HG03378 (cell line): Measurements from ENCODE around the gene PPTC7.
"Not testable (repeated sequence)": the region's sequence is repeated elsewhere in the genome, so short reads cannot be mapped to it uniquely, and the experiment has no call there.

Experiments used
- ATAC-seq: cut with Tn5 transposase; IDR thresholded peaks from one replicate; pipeline ENCODE4 v1.9.1; 2021; ENCODE audit warnings: mild to moderate bottlenecking, moderate library complexity; ENCODE audit not compliant: unreplicated experiment

The PPTC7 gene, protein sequence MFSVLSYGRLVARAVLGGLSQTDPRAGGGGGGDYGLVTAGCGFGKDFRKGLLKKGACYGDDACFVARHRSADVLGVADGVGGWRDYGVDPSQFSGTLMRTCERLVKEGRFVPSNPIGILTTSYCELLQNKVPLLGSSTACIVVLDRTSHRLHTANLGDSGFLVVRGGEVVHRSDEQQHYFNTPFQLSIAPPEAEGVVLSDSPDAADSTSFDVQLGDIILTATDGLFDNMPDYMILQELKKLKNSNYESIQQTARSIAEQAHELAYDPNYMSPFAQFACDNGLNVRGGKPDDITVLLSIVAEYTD

DNA sequence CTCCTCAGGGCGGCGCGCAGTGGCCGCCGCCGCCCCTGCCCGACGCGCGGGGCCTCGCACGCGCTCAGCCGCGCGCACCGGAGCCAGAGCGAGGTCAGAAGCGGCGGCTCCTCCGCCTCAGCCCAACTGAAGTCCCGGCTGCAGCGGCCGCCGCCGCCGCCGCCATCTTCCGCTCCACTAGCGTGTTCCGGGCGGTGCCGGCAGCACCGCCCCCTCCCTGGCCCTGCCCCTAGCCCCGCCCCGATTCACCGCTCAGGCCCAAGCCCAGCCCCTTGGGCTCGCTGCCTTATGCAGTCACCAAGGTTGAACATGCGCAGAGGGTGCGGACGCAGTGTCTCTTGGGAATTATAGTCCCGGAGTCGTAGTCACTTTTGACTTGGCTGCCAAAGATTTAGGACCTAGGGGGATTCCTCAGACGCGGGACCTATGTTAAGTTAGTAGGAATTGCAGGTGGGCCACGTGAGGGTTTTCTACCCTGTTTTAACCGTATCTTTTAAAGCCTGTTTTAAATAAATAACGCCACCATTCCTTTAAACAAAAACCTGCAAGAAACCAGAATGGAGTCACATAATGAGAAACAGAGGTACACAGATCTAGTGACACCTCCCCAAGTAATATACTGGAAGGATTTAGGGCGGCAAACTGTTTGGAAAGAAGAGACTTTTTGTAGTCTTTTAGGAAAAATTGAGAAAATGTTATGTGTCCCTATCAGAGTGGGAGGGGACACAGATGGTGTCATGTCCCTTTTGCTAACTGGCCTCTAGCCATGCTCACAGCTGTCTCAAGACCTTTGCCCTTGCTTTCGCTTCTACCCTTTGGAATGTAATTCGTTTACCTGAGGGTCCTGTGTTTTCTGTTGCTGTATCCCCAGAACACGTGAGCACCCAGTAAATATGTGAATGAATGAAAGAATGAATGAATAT lies at the start of gene PPTC7:
Gene PPTC7 (minus strand): TSS at position 182 of the 923 bp plus-strand sequence. CDS start 287 bp downstream, outside the sequence.
- peak; percentile 54 for ATAC-seq

DNA sequence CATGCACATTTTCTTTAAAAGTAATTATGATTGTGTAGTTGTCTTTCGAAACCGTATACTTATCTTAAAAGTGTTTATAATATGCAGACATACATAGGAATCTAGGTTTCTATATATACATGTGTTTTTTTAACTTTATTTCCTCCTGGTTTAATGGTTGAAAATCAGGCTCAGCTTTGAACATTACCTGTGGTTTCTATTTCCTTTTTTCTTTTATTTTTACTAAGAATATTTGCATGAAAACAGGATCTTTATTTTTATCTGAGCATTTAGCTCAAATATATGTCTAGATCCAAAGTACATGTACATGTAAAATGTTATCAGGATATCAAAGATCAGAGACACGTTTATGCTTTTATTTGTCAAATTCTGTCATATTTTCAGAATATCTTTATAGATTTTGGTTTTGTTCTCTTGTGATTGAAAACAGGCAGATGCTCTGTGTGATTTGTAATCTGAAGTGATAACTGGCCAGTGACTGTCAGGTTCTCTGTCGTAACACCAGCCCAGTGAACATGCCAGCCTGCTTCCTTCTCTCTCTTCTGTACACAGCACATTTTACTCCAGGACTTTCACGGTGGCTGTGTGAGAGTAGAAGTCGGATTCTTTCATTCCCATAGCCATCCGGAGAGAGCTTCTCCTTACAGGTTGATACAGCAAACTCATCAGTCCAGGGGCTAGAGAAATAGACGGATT lies 44.5 kb upstream of the PPTC7 start:
- ATAC-seq = no peak

DNA sequence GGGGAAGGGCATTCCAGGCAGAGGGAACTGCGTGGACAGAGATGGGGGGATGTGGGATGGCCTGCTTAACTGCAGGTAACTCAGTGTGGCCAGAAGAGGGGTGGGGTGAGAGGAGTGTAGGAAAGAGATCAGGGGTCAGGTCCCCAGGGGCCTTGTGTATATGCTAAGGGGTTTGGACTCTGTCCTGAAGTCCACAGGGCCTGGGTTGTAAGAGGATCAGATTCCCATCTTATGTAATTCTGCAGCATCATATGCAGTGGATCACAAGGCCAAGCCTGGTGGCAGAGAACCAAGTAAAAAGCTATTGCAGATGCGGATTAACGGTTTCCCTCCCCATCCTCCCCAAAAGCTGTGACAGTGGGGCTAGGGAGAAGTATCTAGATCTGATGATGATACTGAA lies 39.5 kb upstream of the PPTC7 start:
- ATAC-seq = no peak

DNA sequence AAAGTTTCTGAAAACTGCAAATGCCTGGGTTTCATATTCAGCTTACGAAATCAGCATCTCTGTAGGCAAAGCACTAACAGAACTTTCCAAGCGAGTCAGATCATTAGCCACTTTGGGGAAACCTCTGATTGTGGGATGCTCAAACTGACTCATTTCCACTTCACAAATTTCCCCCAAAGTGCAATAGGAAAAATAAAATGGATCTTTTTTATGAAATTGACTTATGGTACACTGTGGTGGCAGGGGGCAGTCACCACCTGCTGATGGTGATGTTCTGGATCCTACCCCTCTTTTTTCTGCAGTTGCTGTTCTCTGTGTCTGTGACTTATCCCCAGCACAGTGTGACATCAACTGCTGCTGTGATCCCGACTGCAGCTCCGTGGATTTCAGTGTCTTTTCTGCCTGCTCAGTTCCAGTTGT lies 36.4 kb upstream of the PPTC7 start:
- ATAC-seq = no peak

DNA sequence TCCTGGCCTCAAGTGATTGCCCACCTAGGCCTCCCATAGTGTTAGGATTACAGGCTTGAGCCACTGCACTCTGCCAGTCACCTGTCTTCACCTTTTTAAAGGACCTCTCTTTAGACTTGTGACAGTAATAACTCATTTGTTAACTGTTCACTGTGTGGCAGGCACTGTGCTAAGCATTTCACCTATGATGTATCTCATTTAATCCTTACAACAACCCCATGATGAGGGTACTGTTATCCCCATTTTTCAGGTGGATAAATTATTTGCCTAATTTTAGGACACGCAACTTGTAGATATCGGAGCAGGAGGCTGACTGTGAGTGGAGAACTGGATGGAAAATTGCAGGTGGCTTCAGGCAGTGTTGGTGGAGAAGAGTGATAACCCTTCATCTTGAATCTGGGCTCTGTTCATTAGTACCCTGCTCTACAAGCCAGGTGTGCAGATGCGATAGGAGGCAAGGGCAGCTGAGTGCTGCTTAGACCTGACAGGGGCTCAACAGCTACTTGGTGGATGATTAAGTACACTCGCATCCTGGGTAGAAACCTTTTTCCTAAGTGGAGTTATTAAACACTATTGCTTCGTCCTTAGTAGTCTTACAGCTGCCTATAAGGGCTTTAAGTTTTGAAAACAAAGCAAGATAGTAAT lies 33.5 kb upstream of the PPTC7 start:
- ATAC-seq = no peak

DNA sequence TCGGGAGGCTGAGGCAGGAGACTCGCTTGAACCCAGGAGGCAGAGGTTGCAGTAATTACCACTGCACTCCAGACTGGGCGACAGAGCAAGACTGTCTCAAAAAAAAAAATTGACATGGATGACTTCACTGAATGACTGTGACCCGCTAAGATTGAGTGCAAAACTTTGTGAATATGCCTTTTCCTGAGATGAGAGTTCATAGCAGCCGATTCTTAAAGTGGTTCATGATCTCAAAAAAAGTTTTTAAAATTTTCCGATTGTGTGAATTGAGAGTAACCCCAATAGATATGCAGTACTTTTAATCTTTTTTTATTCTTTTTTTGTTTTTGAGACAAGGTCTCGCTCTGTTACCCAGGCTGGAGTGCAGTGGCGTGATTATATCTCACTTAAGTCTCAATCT lies 32.1 kb upstream of the PPTC7 start:
- no peak for ATAC-seq

DNA sequence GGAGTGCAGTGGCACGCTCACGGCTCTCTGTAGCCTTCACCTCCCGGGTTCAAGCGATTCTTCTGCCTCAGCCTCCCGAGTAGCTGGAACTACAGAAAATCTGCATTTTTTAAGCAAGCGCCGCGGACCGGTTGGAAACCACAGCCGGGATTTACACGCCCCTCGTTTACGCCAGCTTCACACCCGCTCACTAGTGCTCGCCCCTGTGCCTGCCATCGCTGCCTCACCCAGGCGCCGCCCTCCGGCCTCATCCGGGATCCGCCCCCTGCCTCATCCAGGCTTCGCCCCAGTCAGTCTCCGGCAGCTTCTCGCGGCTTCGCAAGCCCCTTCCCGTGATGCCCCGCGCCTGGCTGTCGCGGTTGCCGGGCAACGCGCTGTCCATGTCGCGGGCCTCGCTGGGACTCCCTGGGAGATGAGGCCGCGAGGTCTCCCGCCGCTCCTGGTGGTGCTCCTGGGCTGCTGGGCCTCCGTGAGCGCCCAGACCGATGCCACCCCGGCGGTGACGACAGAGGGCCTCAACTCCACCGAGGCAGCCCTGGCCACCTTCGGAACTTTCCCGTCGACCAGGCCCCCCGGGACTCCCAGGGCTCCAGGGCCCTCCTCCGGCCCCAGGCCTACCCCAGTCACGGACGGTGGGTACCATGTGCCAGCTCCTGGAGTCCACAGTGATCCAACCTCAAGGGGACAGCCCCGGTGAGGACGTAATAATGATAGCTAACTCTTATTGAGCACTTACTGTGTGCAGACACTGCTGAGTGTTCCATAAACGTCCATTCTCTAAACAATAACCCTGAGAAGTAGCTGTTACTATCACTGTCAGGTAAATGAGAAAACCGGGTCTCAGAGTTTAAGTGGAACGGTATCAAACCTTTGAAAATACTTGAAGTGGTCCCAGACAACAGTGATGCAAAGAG lies 30.9 kb upstream of the PPTC7 start, which contains the start of gene TCTN1:
Gene TCTN1 (plus strand): TSS at position 359 of the 914 bp plus-strand sequence. CDS start 54 bp downstream, at position 413.
- peak; percentile 59 for ATAC-seq

DNA sequence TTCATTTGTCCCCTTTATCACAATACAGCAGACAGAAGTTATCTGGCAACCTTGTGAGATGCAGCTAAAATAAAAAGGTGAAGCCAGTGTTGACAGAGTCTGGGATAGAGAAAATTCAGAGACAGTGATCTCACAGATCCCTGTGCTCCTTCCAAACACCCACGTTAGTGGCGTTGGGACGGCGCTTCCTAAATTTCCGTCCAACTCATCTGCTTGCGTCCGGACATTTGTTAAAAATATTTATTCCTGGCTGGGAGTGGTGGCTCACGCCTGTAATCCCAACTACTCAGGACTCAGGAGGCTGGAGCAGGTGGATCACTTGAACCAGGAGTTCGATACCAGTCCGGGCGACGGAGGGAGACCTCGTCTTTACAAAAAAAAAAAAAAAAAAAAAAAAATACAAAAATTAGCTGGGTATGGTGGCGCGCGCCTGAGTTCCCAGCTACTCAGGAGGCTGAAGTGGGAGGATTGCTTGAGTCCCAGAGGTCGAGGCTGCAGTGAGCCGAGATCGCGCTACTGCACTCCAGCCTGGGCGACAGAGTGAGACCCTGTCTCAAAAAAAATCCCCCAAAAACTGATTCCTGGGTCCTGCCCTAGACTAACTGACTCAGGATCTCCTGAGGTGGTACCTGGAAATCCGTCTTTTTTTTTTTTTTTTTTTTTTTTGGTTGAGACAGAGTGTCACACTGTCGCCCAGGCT lies 30.1 kb upstream of the PPTC7 start:
- no peak for ATAC-seq

DNA sequence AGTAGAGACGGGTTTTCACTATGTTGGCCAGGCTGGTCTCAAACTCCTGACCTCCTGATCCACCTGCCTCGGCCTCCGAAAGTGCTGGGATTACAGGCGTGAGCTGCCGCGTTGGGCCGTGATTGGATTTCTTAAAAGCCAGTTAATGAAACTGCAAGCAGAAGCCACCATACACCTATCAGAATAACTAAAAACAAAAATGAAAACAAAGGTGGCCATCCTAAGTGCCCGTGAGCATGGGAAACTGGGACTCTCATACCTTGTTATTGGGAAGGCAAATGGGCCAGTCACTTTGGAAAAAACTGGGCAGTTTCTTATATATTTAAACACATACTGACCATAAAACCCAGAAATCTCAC lies 23.1 kb upstream of the PPTC7 start:
- no peak for ATAC-seq

DNA sequence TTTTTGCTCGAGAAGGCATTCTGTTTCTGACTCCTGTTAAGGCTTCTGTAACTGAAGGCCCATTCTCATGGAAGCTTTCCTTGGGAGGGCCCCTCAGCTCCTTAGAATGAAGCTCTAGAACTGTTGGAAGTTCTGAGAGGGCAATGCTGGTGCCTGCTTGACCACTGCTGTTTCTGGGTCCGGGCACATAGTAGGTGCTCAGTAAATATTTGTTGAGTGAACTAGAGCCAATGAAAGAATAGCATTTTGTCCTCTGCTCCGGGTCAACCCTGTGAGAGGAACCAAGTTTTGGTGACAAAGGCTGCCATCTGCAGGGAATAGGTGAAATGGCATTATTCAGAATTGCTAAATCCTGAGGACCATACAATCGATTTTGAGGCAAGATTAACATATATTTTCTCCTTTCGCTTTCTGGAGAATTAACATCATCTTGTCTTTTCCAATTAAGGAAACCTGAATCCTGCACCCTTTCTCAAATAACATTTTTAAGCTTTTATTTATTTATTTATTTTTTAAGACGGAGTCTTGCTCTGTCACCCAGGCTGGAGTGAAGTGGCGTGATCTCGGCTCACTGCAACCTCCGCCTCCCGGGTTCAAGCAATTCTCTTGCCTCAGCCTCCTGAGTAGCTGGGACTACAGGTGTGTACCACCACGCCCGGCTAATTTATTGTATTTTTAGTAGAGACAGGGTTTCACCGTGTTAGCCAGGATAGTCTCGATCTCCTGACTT lies 19.1 kb upstream of the PPTC7 start:
- ATAC-seq = not testable (repeated sequence)

DNA sequence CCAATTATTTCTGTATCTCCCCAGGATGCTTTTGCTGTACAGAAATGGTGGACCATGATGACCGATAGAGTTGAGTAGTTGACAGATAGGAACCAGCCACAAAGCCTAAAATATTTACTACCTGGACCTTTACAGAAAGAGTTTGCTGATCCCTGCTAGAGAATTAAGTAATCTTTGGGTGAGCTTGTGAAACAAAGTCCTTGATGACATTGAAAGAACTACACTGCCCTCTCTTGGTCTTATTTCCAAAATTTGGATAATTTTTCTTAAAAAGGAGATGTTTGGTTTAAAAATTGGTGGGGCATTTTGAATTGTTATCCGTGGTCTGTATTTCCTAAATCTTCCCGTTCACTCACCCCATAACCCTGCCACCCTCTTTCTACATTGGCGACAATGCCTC lies 17.1 kb upstream of the PPTC7 start:
- no peak for ATAC-seq

DNA sequence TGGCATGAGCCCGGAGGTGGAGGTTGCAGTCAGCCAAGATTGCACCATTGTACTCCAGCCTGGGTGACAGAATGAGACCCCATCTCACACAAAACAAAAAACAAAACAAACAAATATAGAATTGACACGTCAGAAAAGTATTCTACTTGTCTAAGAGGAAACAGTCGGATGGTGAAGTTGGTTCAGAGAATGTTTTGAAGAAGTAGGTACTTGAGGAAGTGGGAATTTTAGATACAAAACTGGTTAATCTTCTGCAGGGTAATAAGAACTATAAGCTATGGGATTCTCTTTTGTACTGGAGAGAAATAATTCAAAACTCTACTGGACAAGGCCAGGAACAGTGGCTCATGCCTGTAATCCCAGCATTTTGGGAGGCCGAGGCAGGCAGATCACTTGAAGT lies 16.2 kb upstream of the PPTC7 start:
- no peak for ATAC-seq

DNA sequence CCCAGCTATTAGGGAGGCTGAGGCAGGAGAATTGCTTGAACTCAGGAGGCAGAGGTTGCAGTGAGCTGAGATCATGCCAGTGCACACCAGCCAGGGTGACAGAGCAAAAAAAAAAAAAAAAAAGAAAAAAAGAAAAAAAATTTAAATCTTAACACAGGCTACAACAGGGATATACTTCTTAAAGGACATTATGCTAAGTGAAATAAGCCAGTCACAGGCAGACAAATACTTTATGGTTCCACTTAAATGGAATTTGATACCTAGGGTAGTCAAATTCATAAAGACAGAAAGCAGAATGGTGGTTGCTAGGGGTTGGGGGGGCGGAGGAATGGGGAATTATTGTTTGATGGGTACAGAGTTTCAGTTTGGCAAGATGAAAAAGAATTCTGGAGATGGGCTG lies 14.8 kb upstream of the PPTC7 start:
- ATAC-seq = no peak

DNA sequence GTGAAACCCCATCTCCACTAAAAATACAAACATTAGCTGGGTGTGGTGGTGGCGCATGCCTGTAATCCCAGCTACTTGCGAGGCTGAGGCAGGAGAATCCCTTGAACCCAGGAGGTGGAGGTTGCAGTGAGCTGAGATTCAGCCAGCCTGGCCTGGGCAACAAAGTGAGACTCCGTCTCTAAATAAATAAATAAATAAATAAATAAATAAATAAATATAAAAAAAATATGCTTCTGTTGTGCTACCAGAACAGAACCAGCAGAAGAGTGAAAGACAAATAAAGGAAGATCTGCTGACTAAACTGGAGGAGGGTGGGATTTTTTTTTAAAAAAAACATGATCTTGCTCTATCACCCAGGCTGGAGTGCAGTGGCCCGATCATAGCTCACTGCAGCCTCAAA lies 9.8 kb upstream of the PPTC7 start:
- not testable (repeated sequence) for ATAC-seq

DNA sequence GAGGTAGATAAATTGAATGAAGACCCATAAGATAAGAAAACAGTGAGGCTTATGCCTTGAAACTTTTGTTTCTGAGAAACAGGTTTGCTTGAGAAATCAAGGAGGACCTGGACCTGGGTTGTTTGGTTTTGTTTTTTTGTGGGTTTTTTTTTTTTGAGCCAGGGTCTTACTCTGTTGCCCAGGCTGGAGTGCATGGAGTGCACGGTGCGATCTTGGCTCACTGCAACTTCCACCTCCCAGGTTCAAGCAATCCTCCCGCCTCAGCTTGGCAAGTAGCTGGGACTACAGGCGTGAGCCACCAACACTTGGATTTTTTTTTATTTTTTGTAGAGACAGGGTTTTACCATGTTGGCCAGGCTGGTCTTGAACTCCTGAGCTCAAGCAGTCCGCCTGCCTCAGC lies 9.0 kb upstream of the PPTC7 start:
- ATAC-seq = no peak

DNA sequence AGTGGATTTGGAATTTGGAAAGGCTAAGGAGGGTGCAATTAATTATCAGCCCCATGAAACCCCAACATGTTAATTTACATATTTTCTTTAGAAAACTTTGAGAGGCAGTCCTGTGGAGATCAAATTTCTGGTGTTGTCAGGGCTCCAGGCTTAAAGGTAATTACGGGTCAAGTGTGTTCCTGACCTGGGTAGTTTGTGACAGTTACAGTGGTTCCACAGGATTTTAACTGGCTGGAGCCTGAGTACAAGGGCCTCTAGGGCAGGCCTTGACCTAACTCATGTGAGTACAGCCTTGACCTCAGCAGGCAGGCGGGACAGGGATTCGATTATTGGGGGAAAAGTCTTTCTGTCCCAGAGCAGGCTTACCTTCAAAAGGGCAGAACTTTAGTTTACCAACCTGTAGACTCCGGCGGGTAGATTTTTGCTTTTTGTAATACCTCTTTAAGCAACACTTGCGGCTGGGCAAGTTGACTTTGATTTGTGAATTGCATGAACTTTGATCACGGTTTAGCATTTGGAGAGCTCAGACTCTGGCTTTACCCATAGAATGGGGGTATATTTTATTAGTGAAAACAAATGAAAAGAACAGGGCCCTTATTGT lies 8.4 kb upstream of the PPTC7 start:
- no peak for ATAC-seq

DNA sequence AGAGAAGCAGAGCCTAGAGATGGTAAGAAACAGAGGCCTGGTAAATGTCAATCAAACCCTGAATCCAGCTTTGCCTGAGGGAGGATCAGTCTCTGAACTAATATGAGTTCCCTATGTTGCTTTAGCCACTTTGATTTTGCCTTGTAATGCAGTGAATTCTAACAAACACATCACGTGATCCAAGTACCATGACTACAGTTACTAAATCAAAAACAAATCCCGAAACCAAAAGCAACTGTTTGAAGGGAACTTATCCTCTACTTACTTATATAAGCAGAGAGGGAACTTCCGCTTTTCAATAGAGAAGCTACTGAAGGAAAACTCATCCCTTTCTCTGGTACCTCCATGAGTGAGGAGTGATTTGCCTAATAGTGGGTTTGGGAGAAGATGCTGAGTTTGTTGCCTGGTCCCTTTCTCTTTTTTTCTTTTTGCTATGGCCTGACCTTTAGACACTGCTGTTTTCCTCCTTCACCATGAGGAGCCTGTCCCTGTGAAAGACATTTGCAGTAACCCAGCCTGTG lies 7.7 kb upstream of the PPTC7 start:
- ATAC-seq = peak; percentile 86

DNA sequence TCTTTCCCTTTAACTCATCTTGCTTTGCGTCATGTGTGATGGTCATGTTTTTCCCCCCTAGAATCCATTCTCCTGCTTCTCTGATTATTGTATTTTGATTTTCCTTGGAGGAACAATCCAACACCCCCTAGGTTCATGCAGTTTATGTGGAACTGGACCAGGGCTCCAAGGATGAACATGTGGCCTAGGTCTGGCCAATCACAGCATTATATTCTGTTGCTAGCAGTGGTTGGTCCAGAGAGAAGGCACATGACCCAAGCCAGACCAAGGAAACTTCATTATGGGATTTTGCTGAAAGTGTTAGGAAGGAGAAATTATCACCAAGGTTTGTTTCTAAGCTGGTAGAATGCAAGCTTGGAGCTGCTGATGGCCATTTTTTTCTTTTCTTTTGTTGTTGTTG lies 6.9 kb upstream of the PPTC7 start:
- ATAC-seq = no peak
